B cell (primary cell): Measurements from ENCODE around the gene SELP. TPM values are rescaled to one million over a fixed set of nuclear protein-coding genes. Genes with fewer than 3 reads are reported as not detected.

ENCODE experiments used
- ATAC-seq: fragments of 200-7000 bp; cut with Tn5 transposase; one replicate; pipeline ENCODE4 v1.10.0; 2021; ENCODE audit warnings: low read depth, mild to moderate bottlenecking, moderate number of reproducible peaks, moderate library complexity
- CTCF ChIA-PET: fragments of 350-600 bp; sonication (Branson Sonifier 250); formaldehyde crosslinking; loops from one replicate; lab custom pipeline; 2021; ENCODE audit warnings: antibody characterized with exemption, inconsistent platforms; lab: Charles Lee
- POLR2A ChIA-PET: fragments of 350-600 bp; sonication (Branson Sonifier 250); formaldehyde crosslinking; loops from one replicate; lab custom pipeline; 2021; ENCODE audit warnings: antibody characterized with exemption; lab: Charles Lee
- DNase-seq: peaks from one replicate; pipeline ENCODE4 v3.0.0; 2013
- H2AFZ ChIP-seq: 2 replicates; pipeline ENCODE4 v1.6.1; 2012; ENCODE audit warnings: mild to moderate bottlenecking, low read depth, low read length; ENCODE audit not compliant: insufficient read depth, poor library complexity, severe bottlenecking
- H3K27ac ChIP-seq, 2 donors: 1 replicate in 1 of 2; 2 replicates in 1 of 2; pipeline ENCODE4 v1.5.1; 2012 to 2013; ENCODE audit warnings: low read length in 2 of 2, mild to moderate bottlenecking in 2 of 2, moderate library complexity in 1 of 2
- H3K27me3 ChIP-seq, 4 experiments: fragments of 200-600 bp in 1 of 4; sonication (generic) in 1 of 4; replicated peaks in 1 of 4; 1 replicate in 2 of 4; 2 replicates in 2 of 4; pipeline versions ENCODE4 v1.6.1 to v1.7.0; 2013 to 2016; ENCODE audit warnings: low read length in 3 of 4, mild to moderate bottlenecking in 2 of 4, mixed read lengths in 1 of 4, moderate library complexity in 1 of 4; ENCODE audit not compliant: insufficient read depth in 4 of 4, control insufficient read depth in 3 of 4; ENCODE audit errors: control extremely low read depth in 1 of 4
- H3K36me3 ChIP-seq, 2 experiments: replicated peaks in 1 of 2; 1 replicate in 1 of 2; 2 replicates in 1 of 2; pipeline versions ENCODE4 v1.6.1 to v1.7.1; 2013; ENCODE audit warnings: low read length in 1 of 2; ENCODE audit not compliant: insufficient read depth in 2 of 2, control insufficient read depth in 1 of 2; ENCODE audit errors: control extremely low read depth in 1 of 2, extremely low read depth in 1 of 2
- H3K4me1 ChIP-seq, 2 donors: fragments of 200-600 bp in 1 of 2; sonication (generic) in 1 of 2; 1 replicate in 1 of 2; 2 replicates in 1 of 2; pipeline versions ENCODE4 v1.5.1 to v1.6.1; 2013 to 2017; ENCODE audit warnings: low read length in 2 of 2; ENCODE audit not compliant: control insufficient read depth in 2 of 2, insufficient read depth in 2 of 2
- H3K4me2 ChIP-seq: replicated peaks from 2 replicates; pipeline ENCODE3; 2012; ENCODE audit warnings: mild to moderate bottlenecking, low read depth, low read length; ENCODE audit not compliant: poor library complexity, severe bottlenecking
- H3K4me3 ChIP-seq, 5 experiments: fragments of 200-600 bp in 1 of 5; sonication (generic) in 1 of 5; 1 replicate in 3 of 5; 2 replicates in 2 of 5; pipeline versions ENCODE4 v1.5.1 to v1.7.0; 2011 to 2016; ENCODE audit warnings: low read length in 4 of 5, mild to moderate bottlenecking in 4 of 5, low read depth in 2 of 5, control low read depth in 1 of 5, moderate library complexity in 1 of 5; ENCODE audit not compliant: insufficient read depth in 1 of 5; ENCODE audit errors: control extremely low read depth in 1 of 5, extremely low read depth in 1 of 5
- H3K79me2 ChIP-seq: fragments of 200-600 bp; sonication (generic); one replicate; pipeline ENCODE4 v1.6.0; 2016; ENCODE audit warnings: low read length; ENCODE audit not compliant: control insufficient read depth, insufficient read depth
- H3K9ac ChIP-seq: fragments of 200-600 bp; sonication (generic); 2 replicates; pipeline ENCODE4 v1.6.1; 2017; ENCODE audit warnings: mild to moderate bottlenecking, low read length, moderate library complexity
- H3K9me3 ChIP-seq, 3 donors: one replicate each; pipeline versions ENCODE4 v1.6.1 to v1.7.1; 2013; ENCODE audit warnings: low read length in 2 of 3; ENCODE audit not compliant: control insufficient read depth in 2 of 3, insufficient read depth in 1 of 3; ENCODE audit errors: control extremely low read depth in 1 of 3
- H4K20me1 ChIP-seq: 2 replicates; pipeline ENCODE4 v1.6.0; 2012; ENCODE audit warnings: mild to moderate bottlenecking, low read length; ENCODE audit not compliant: insufficient read depth, control insufficient read depth, poor library complexity, severe bottlenecking
- H3K27ac Mint-ChIP-seq: one replicate; pipeline ENCODE4 v1.8.0; 2021; ENCODE audit warnings: mixed read lengths
- H3K27me3 Mint-ChIP-seq: one replicate; pipeline ENCODE4 v1.8.0; 2021; ENCODE audit warnings: mixed read lengths
- H3K4me1 Mint-ChIP-seq: one replicate; pipeline ENCODE4 v1.8.0; 2021; ENCODE audit warnings: mixed read lengths
- H3K4me3 Mint-ChIP-seq: one replicate; pipeline ENCODE4 v1.8.0; 2021; ENCODE audit warnings: mixed read lengths
- H3K9me3 Mint-ChIP-seq: one replicate; pipeline ENCODE4 v1.8.0; 2022; ENCODE audit warnings: mixed read lengths; ENCODE audit not compliant: insufficient read depth
- EZH2 ChIP-seq: IDR thresholded peaks from 2 replicates; pipeline ENCODE4 v1.6.1; 2012; ENCODE audit warnings: borderline replicate concordance, low read depth, mild to moderate bottlenecking, moderate library complexity, low read length; ENCODE audit not compliant: insufficient read depth, poor library complexity, severe bottlenecking
- WGBS: methylation state at CpG from one replicate; pipeline ENCODE4 v1.1.5; 2013; ENCODE audit warnings: missing lambda C conversion rate; ENCODE audit not compliant: insufficient coverage; 5-methylcytosine and 5-hydroxymethylcytosine counted together
- intact Hi-C: fragments of 100-400 bp; cut with micrococcal nuclease; formaldehyde crosslinking; loops from one replicate; pipeline ENCODE4 v1.10.0; 2022
- polyA plus RNA-seq: library from polyadenylated mRNA; depleted of rRNA; stranded (reverse); fragments of >200 nt; gene quantifications from 2 replicates; pipeline ENCODE4 v1.2.3, GENCODE V29; 2012
- total RNA-seq, 2 donors: library from RNA; stranded (reverse); fragments of 120-200 nt in 1 of 2; gene quantifications; 1 replicate in 1 of 2; 2 replicates in 1 of 2; pipeline versions ENCODE4 v1.2.3 to v1.2.4, GENCODE V29; 2013 to 2022
- TF ChIP-seq, protein P1 (sequence below): fragments of 200-600 bp; IDR thresholded peaks from one replicate; pipeline ENCODE4 v1.8.0; 2022; ENCODE audit warnings: antibody characterized with exemption, mild to moderate bottlenecking

SELP gene
- total and polyA plus RNA-seq, 2 donors (not counting 1 experiment from before 2014, with no cell fraction given) = 0.99 to 1.9 TPM

DNA sequence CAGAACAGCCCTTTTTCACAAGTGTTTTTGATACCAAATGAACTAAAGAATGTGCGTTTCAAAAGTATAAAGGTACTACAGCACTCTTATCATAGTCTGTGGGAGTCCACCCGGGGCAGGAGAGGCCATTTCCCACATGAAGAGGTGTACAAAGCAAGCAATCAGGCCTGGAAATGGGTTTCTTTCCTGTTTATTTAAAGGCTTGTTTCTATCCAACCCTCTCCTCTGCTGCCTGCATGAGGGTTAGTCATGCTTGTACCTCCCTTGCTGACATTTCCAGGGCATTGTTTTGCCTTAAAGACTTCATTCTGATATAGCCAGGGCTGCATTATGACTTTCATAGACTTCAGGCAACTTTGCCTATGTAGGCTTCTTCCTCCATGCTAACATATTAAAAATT lies 11.6 kb downstream of the SELP start:
- TF ChIP-seq, protein P1, sequence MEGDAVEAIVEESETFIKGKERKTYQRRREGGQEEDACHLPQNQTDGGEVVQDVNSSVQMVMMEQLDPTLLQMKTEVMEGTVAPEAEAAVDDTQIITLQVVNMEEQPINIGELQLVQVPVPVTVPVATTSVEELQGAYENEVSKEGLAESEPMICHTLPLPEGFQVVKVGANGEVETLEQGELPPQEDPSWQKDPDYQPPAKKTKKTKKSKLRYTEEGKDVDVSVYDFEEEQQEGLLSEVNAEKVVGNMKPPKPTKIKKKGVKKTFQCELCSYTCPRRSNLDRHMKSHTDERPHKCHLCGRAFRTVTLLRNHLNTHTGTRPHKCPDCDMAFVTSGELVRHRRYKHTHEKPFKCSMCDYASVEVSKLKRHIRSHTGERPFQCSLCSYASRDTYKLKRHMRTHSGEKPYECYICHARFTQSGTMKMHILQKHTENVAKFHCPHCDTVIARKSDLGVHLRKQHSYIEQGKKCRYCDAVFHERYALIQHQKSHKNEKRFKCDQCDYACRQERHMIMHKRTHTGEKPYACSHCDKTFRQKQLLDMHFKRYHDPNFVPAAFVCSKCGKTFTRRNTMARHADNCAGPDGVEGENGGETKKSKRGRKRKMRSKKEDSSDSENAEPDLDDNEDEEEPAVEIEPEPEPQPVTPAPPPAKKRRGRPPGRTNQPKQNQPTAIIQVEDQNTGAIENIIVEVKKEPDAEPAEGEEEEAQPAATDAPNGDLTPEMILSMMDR = no peak
- TF ChIP-seq EZH2 = no peak

DNA sequence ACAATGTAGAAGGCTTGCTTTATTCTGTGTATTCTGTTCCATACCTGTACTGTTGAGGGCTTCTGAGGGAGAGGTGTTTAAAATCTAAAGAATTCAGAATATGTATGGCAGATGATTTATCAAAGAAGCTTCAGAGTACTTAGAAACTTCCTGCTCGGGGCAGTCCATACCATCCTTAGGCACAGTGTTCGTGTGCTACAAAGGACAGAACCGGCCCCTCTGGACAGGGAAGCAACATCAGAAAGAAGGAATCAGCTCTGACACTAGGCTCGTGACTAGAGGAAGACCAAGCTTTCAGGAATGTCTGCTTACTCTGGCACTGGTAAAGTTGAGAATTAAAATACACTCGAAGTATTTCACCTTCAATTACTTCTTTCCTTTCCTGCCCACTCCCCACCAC lies 14.1 kb downstream of the SELP start:
- H3K27ac Mint-ChIP-seq = no peak overlapping the region
- no peak overlapping the region for H3K4me3 ChIP-seq
- H3K36me3 ChIP-seq = no peaks in the 10 kb centered on the region
- H4K20me1 ChIP-seq = no peaks in the 10 kb centered on the region
- no CpG with 5 or more reads among the region's 5 CpGs for WGBS
- TF ChIP-seq EZH2 = no peak
- TF ChIP-seq, protein P1 = no peak
- no peak overlapping the region for H2AFZ ChIP-seq
- H3K9ac ChIP-seq = no peak overlapping the region
- no peaks in the 10 kb centered on the region for H3K27me3 ChIP-seq
- no peaks in the 10 kb centered on the region for H3K4me1 ChIP-seq
- intact Hi-C loops = no loop called here
- peaks cover 2% of the 10 kb centered on the region for H3K4me1 Mint-ChIP-seq
- no peak for ATAC-seq
- ChIA-PET CTCF (interaction anchor here (1.4 to 2.8 kb wide), 4 partner anchors 11 to 96 kb away, joined by 3 to 14 read pairs (median 6); no protein-coding TSS in a partner anchor), POLR2A (no interaction called here)
- H3K79me2 ChIP-seq = no peaks in the 10 kb centered on the region
- H3K4me2 ChIP-seq = no peak overlapping the region
- no peak overlapping the region for H3K4me3 Mint-ChIP-seq
- DNase-seq = no peak
- H3K9me3 Mint-ChIP-seq = no peaks in the 10 kb centered on the region
- H3K9me3 ChIP-seq = no peaks in the 10 kb centered on the region
- no peaks in the 10 kb centered on the region for H3K27me3 Mint-ChIP-seq
- H3K27ac ChIP-seq = no peak overlapping the region

More for the DNA sequence above, 11.6 kb downstream of the SELP start:
- Histone ChIP-seq H3K4me3 (no peak overlapping the region), H4K20me1 (no peaks in the 10 kb centered on the region), H3K4me2 (no peak overlapping the region), H3K27ac (no peak overlapping the region), H3K9ac (no peak overlapping the region), H3K9me3 (no peaks in the 10 kb centered on the region), H3K36me3 (no peaks in the 10 kb centered on the region), H3K79me2 (no peaks in the 10 kb centered on the region), H3K27me3 (no peaks in the 10 kb centered on the region), H3K4me1 (no peaks in the 10 kb centered on the region), H2AFZ (no peak overlapping the region)
- Mint-ChIP-seq H3K4me3 (no peak overlapping the region), H3K27me3 (no peaks in the 10 kb centered on the region), H3K9me3 (no peaks in the 10 kb centered on the region), H3K4me1 (peaks cover 2% of the 10 kb centered on the region), H3K27ac (no peak overlapping the region)
- 100% methylated on average over 2 of the region's 2 CpGs for WGBS
- CTCF ChIA-PET = interaction anchor here (2.8 kb wide), 1 partner anchor 17 kb away, joined by 14 read pairs; no protein-coding TSS in a partner anchor
- no peak for ATAC-seq
- POLR2A ChIA-PET = no interaction called here
- no peak for DNase-seq
- intact Hi-C loops = no loop called here
